GM18498 (cell line): Measurements from ENCODE around the gene PRDX5.

Experiments used
- ATAC-seq: cut with Tn5 transposase; IDR thresholded peaks from one replicate; pipeline ENCODE4 v1.9.1; 2021; ENCODE audit warnings: mild to moderate bottlenecking, moderate library complexity; ENCODE audit not compliant: unreplicated experiment

PRDX5 gene

GRCh38 chr11:64289002-64289564 is 28.8 kb upstream of the PRDX5 start:
- no peak for ATAC-seq

- ATAC-seq = no peak
Observed at GRCh38 chr11:64290352-64291261, 27.3 kb upstream of the PRDX5 start.

GRCh38 chr11:64291262-64291751 is 26.6 kb upstream of the PRDX5 start, which contains the start of gene KCNK4:
TSS of gene KCNK4 (plus strand) at chr11:64291302. CDS start at chr11:64293019, 1,717 bp downstream.
- ATAC-seq = no peak

- no peak for ATAC-seq
Observed at GRCh38 chr11:64291752-64292459, 26.0 kb upstream of the PRDX5 start.

- no peak for ATAC-seq
Observed at GRCh38 chr11:64292460-64293254, 25.3 kb upstream of the PRDX5 start.

GRCh38 chr11:64294774-64295173 is 23.1 kb upstream of the PRDX5 start:
- no peak for ATAC-seq

GRCh38 chr11:64295760-64296159 is 22.2 kb upstream of the PRDX5 start:
- ATAC-seq = no peak

- ATAC-seq = no peak
Observed at GRCh38 chr11:64296236-64296635, 21.7 kb upstream of the PRDX5 start.

- ATAC-seq = no peak
Observed at GRCh38 chr11:64296830-64297698, 20.9 kb upstream of the PRDX5 start.

- ATAC-seq = no peak
Observed at GRCh38 chr11:64297699-64298358, 20.1 kb upstream of the PRDX5 start.

GRCh38 chr11:64298966-64299846 is 18.7 kb upstream of the PRDX5 start:
- ATAC-seq = no peak

- no peak for ATAC-seq
Observed at GRCh38 chr11:64299847-64300648, 17.9 kb upstream of the PRDX5 start, which contains the start of gene CATSPERZ. TSS of gene CATSPERZ (plus strand) at chr11:64300358. CDS start at chr11:64300411, 53 bp downstream.

- no peak for ATAC-seq
Observed at GRCh38 chr11:64303109-64304031, 14.6 kb upstream of the PRDX5 start.

GRCh38 chr11:64304032-64304315 is 13.9 kb upstream of the PRDX5 start:
- no peak for ATAC-seq

GRCh38 chr11:64304316-64305072 is 13.4 kb upstream of the PRDX5 start:
- ATAC-seq = peak; percentile 27
